Measurements from ENCODE around the gene CAMTA2.

Gene CAMTA2

GRCh38 chr17:5011928-5012327, 24.5 kb upstream of the CAMTA2 start:
- TF ChIP-seq TAF1 (IDR thresholded peaks at IDR 0.05; ENCODE audit: borderline replicate concordance, insufficient read depth, low read length) (no peak), POLR2AphosphoS5 (IDR thresholded peaks at IDR 0.05; ENCODE audit: low read depth, low read length) (no peak), SIN3A (IDR thresholded peaks at IDR 0.05; ENCODE audit: borderline replicate concordance, insufficient read depth, low read length) (no peak), FOXP2 (optimal IDR thresholded peaks at IDR 0.05; ENCODE audit: borderline replicate concordance, extremely low read depth, extremely low read length, insufficient read depth) (no peak)
- TF ChIP-seq, protein P1, sequence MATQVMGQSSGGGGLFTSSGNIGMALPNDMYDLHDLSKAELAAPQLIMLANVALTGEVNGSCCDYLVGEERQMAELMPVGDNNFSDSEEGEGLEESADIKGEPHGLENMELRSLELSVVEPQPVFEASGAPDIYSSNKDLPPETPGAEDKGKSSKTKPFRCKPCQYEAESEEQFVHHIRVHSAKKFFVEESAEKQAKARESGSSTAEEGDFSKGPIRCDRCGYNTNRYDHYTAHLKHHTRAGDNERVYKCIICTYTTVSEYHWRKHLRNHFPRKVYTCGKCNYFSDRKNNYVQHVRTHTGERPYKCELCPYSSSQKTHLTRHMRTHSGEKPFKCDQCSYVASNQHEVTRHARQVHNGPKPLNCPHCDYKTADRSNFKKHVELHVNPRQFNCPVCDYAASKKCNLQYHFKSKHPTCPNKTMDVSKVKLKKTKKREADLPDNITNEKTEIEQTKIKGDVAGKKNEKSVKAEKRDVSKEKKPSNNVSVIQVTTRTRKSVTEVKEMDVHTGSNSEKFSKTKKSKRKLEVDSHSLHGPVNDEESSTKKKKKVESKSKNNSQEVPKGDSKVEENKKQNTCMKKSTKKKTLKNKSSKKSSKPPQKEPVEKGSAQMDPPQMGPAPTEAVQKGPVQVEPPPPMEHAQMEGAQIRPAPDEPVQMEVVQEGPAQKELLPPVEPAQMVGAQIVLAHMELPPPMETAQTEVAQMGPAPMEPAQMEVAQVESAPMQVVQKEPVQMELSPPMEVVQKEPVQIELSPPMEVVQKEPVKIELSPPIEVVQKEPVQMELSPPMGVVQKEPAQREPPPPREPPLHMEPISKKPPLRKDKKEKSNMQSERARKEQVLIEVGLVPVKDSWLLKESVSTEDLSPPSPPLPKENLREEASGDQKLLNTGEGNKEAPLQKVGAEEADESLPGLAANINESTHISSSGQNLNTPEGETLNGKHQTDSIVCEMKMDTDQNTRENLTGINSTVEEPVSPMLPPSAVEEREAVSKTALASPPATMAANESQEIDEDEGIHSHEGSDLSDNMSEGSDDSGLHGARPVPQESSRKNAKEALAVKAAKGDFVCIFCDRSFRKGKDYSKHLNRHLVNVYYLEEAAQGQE (IDR thresholded peaks at IDR 0.05; ENCODE audit: insufficient read depth in 1 of 2, low read depth in 2 of 2, low read length in 2 of 2): no peak

DNA sequence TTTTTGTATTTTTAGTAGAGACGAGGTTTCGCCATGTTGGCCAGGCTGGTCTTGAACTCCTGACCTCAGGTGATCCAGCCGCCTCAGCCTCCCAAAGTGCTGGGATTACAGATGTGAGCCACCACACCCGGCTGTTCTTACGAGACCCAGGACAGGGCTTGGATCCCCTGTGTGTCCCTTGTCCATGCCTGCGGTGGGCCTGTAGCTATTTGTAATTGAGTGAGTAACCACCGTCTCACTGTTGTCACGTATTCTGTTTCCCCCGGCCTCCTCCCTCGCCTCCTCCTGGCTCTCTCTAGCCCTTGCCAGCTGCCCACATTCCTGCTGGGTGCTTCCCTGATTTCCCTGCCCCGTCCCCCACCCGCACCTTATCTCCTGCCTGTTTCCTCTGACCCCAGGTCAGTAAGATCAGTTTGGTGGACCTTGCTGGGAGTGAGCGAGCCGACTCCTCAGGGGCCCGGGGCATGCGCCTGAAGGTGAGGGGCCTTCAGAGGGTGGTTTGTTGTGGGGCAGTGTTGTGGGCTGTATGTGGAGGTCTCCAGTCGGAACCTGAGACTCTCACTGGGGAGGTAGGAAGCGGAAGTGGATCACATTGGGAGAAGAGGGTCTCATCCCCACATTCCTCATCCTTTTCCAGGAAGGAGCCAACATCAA, 15.9 kb upstream of the CAMTA2 start:
- TF ChIP-seq, protein P1 (IDR thresholded peaks at IDR 0.05; ENCODE audit: insufficient read depth in 1 of 2, low read depth in 2 of 2, low read length in 2 of 2): no peak
- TF ChIP-seq TAF1 (IDR thresholded peaks at IDR 0.05; ENCODE audit: borderline replicate concordance, insufficient read depth, low read length) (no peak), POLR2AphosphoS5 (IDR thresholded peaks at IDR 0.05; ENCODE audit: low read depth, low read length) (no peak), SIN3A (IDR thresholded peaks at IDR 0.05; ENCODE audit: borderline replicate concordance, insufficient read depth, low read length) (no peak), FOXP2 (optimal IDR thresholded peaks at IDR 0.05; ENCODE audit: borderline replicate concordance, extremely low read depth, extremely low read length, insufficient read depth) (no peak)

GRCh38 chr17:5002121-5002788, 14.8 kb upstream of the CAMTA2 start:
- no peak for TF ChIP-seq SIN3A (IDR thresholded peaks at IDR 0.05; ENCODE audit: borderline replicate concordance, insufficient read depth, low read length)
- TF ChIP-seq, protein P1 (IDR thresholded peaks at IDR 0.05; ENCODE audit: insufficient read depth in 1 of 2, low read depth in 2 of 2, low read length in 2 of 2): no peak
- no peak for TF ChIP-seq FOXP2 (optimal IDR thresholded peaks at IDR 0.05; ENCODE audit: borderline replicate concordance, extremely low read depth, extremely low read length, insufficient read depth)
- TF ChIP-seq TAF1 (IDR thresholded peaks at IDR 0.05; ENCODE audit: borderline replicate concordance, insufficient read depth, low read length): no peak
- no peak for TF ChIP-seq POLR2AphosphoS5 (IDR thresholded peaks at IDR 0.05; ENCODE audit: low read depth, low read length)

DNA sequence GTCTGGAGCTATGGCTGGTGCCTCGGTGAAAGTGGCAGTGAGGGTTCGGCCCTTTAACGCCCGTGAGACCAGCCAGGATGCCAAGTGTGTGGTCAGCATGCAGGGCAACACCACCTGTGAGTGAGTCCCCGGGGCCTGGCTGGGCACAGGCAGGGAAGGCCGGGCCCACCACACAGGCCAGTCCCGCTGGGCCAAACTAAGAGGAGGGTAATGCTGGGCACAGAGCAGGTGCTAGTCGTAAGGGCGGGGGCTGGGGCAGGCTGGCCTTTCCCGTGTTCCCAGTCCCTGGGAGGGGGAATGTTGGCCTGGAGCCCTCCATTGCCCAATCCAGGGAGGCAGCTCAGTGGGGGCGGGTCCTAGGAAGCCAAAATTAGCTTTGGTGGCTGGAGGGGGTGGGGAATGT, 12.8 kb upstream of the CAMTA2 start:
- TF ChIP-seq POLR2AphosphoS5 (IDR thresholded peaks at IDR 0.05; ENCODE audit: low read depth, low read length): no peak
- TF ChIP-seq TAF1 (IDR thresholded peaks at IDR 0.05; ENCODE audit: borderline replicate concordance, insufficient read depth, low read length): no peak

GRCh38 chr17:4999430-5000093, 12.1 kb upstream of the CAMTA2 start:
- no peak for TF ChIP-seq SIN3A (IDR thresholded peaks at IDR 0.05; ENCODE audit: borderline replicate concordance, insufficient read depth, low read length)
- TF ChIP-seq, protein P1 (IDR thresholded peaks at IDR 0.05; ENCODE audit: insufficient read depth in 1 of 2, low read depth in 2 of 2, low read length in 2 of 2): no peak
- TF ChIP-seq POLR2AphosphoS5 (IDR thresholded peaks at IDR 0.05; ENCODE audit: low read depth, low read length): no peak
- TF ChIP-seq FOXP2 (optimal IDR thresholded peaks at IDR 0.05; ENCODE audit: borderline replicate concordance, extremely low read depth, extremely low read length, insufficient read depth): no peak
- no peak for TF ChIP-seq TAF1 (IDR thresholded peaks at IDR 0.05; ENCODE audit: borderline replicate concordance, insufficient read depth, low read length)
